Activated CD4-positive, alpha-beta memory T cell treated with anti-CD3 and anti-CD28 coated beads, Interleukin-2, amount 10 ng/mL, durations not matched to agents 7 days and 5 days (primary cell): Measurements from ENCODE around the gene RNFT2. TPM values are rescaled to one million over a fixed set of nuclear protein-coding genes. Genes with fewer than 3 reads are reported as not detected.

Experiments
- CTCF ChIA-PET: fragments of 350-600 bp; sonication (Branson Sonifier 250); formaldehyde crosslinking; loops from one replicate; lab custom pipeline; 2021; ENCODE audit warnings: antibody characterized with exemption, inconsistent platforms; lab: Charles Lee
- POLR2A ChIA-PET: fragments of 350-600 bp; sonication (Branson Sonifier 250); formaldehyde crosslinking; loops from one replicate; lab custom pipeline; 2021; ENCODE audit warnings: antibody characterized with exemption; lab: Charles Lee
- DNase-seq: peaks from one replicate; pipeline ENCODE4 v3.0.0-alpha.2; 2020
- H3K27ac Mint-ChIP-seq: one replicate; pipeline ENCODE4 v1.8.0; 2021; ENCODE audit warnings: mild to moderate bottlenecking, mixed read lengths
- H3K27me3 Mint-ChIP-seq: one replicate; pipeline ENCODE4 v1.8.0; 2021; ENCODE audit warnings: mixed read lengths
- H3K36me3 Mint-ChIP-seq: one replicate; pipeline ENCODE4 v1.8.0; 2021; ENCODE audit warnings: low read depth, mixed read lengths
- H3K4me1 Mint-ChIP-seq: one replicate; pipeline ENCODE4 v1.8.0; 2021; ENCODE audit warnings: mixed read lengths
- H3K4me3 Mint-ChIP-seq: one replicate; pipeline ENCODE4 v1.8.0; 2021; ENCODE audit warnings: mild to moderate bottlenecking, mixed read lengths
- H3K9me3 Mint-ChIP-seq: one replicate; pipeline ENCODE4 v1.8.0; 2021; ENCODE audit warnings: mixed read lengths
- total RNA-seq, 2 experiments: library from RNA; stranded (reverse); gene quantifications; one replicate each; pipeline ENCODE4 v1.2.3, GENCODE V29; 2021

Gene RNFT2
- total RNA-seq, 2 experiments from 2014 or later: 9.0 to 9.8 TPM

DNA sequence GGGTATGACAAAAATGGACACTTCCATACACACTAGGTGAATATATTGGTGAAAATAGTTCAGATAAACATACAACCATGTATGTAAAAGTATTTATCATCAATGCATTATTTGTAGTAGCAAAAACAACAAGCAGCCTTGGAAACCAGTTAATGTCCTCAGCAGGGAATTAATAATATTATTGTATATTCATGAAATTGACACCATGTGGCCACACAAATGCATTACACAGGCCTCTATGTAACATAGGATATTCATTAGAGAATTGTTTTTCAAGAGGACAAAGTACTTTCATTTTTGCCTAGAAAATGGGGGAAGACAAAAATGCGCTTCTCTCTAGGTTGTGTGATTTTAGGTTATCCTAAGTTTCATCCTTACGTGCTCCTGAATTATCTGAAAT, 24.6 kb upstream of the RNFT2 start:
- no peak overlapping the region for H3K27ac Mint-ChIP-seq
- H3K4me1 Mint-ChIP-seq: peaks cover 9% of the 10 kb centered on the region
- DNase-seq: no peak
- POLR2A ChIA-PET: no interaction called here
- no peak overlapping the region for H3K4me3 Mint-ChIP-seq
- H3K36me3 Mint-ChIP-seq: peaks cover 16% of the 10 kb centered on the region
- peaks cover 13% of the 10 kb centered on the region for H3K27me3 Mint-ChIP-seq
- H3K9me3 Mint-ChIP-seq: no peaks in the 10 kb centered on the region
- CTCF ChIA-PET: interaction anchor here (0.6 kb wide), 1 partner anchor 29 kb away, joined by 5 read pairs; no protein-coding TSS in a partner anchor

DNA sequence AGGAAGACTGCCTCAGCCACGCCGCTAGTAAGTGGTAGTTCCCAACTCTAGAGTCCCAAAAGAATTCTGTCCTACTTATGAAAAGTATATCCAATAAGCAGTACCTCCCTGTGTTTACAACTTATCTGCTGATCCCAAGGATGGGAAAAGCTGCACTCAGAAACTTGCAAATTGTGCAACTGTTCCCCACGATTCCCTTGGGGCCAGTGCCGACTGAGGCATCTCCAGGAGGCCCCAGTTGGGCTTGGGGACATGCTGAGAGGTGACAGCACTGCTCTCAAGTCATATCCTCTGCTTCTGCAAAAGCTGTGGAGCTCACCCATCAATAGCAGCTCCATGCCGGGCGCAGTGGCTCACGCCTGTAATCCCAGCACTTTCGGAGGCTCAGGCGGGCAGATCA, 23.9 kb upstream of the RNFT2 start:
- peaks cover 6% of the 10 kb centered on the region for H3K27me3 Mint-ChIP-seq
- no peak overlapping the region for H3K4me3 Mint-ChIP-seq
- peaks cover 7% of the 10 kb centered on the region for H3K4me1 Mint-ChIP-seq
- CTCF ChIA-PET: interaction anchor here (0.6 to 1.7 kb wide), 3 partner anchors 11 to 467 kb away, joined by 3 to 5 read pairs (median 5); no protein-coding TSS in a partner anchor
- H3K9me3 Mint-ChIP-seq: no peaks in the 10 kb centered on the region
- DNase-seq: no peak
- H3K27ac Mint-ChIP-seq: no peak overlapping the region
- peaks cover 21% of the 10 kb centered on the region for H3K36me3 Mint-ChIP-seq
- POLR2A ChIA-PET: no interaction called here

DNA sequence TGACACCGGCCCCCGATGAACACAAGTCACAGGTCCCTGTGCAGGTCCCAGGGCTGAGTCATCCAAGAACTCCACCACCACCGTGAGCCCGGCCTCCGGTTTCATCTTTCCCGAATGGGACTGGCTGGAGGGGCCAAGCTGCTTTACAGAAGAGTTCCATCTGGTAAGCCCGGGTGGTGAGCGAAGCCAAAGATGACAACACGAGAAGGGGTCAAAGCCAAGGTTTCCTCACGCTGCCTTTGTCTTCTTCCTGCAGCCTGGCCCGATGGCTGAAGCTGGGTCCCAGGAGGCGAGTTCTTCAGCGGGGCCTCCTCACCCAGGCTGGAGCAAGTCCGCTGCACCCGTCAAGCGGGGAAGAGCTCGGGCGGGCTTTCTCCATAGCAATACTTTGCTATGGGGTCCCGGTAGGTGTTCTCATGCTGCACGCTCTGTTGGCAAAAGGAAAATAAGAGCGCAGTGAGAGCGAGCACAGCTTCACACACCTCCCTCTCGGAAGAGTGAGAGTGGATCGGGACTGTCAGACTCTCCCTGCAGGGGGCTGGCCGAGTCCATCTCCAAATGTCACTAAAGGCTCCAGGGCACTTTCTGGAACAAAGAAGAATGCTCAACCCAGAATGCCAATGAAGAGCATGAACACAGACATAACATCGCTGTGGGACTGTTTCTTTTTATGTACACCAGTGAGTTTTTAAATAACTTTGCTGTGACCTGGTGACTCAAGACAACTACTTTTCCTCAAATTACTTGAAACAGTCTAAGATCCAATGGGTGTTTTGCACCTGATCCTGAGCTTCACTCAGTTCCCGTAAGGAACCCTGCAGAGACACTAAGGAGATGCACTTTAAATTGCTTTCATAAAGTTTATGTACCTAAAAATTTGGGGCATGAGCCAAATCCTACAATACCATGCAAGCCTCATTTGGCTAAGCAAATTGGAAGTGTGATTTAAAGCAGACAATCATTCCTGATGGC, 20.4 kb upstream of the RNFT2 start:
- POLR2A ChIA-PET: no interaction called here
- Mint-ChIP-seq H3K4me3 (no peak overlapping the region), H3K36me3 (peaks cover 46% of the 10 kb centered on the region), H3K4me1 (peaks cover 12% of the 10 kb centered on the region), H3K27ac (no peak overlapping the region), H3K27me3 (no peaks in the 10 kb centered on the region), H3K9me3 (no peaks in the 10 kb centered on the region)
- CTCF ChIA-PET: interaction anchor here (2.0 kb wide), 1 partner anchor 8 kb away, joined by 12 read pairs; no protein-coding TSS in a partner anchor
- no peak for DNase-seq

DNA sequence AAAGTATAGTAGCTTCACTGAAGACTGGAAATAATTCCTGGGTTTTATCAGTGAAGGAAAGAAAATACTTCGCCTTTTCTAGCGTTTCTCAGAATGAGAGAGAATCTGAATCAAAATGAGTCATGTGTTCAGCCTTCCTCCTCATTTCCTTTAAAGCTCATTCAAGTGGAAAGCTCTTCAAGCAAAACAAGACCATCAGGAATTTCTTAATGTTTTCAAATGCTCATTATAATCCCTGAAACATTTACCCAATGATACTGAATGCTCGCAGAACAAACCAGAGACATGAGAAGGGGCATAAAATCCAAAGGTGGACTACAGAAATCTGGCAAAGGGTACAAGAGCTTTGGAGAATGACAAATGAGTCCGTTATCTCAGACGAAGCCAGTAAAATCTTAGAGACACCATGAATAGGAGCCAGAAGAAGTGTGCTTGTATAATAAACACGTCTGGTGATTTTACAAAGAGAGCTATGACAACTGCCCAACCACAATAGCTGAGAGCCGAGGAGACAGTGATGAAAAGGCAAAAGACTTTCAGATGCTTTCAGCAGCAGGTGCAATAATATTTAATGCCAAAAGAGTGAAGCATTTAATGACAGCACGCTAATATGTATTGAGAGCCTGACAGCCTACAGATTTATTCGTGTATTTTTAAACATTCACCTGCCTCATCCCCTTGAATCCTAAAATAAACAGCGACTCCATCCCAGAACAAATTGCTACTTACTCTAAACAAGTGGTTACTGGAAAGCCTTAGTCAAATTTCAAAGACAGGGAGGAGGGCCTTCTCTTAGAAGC, 19.3 kb upstream of the RNFT2 start:
- POLR2A ChIA-PET: interaction anchor here (0.7 kb wide), 1 partner anchor 9 kb away, joined by 3 read pairs; no protein-coding TSS in a partner anchor
- Mint-ChIP-seq H3K36me3 (peaks cover 48% of the 10 kb centered on the region), H3K9me3 (no peaks in the 10 kb centered on the region)

DNA sequence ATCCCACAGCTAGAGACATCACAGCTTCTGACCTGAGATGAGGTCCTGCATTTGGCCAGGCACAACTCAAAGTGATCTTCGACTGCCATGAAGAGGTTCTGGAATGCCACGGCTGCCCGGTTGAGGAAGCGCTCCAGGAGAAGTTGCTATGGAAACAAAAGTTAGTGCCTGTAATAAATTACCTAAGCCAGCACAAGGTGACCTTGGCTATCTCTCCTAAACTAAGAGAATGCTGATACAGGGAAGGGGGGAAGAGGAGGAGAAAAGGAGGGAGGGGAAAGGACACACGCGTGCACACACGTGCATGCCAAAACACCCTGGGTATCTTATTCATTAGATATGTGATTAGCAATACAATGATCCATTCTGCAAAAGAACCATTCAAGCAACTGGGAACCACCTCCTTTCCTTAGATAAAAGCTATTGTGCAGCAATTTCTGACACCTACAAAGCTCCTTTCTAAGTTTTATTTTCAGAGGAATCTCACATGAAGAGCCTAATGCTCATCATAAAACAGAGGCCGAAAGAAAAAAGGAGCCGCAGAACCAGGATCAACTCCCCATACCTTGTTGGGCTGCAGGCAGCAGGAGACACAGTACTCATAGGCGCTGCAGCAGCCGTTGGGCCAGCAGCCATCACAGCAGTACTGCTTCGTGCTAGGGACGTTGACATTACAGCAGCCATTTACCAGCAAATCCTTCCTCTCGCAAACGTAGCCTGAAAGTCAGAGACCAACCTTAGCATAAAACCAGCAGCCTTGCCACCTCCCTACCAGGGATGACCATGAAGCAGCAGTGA, 18.2 kb upstream of the RNFT2 start:
- DNase-seq: no peak
- Mint-ChIP-seq H3K4me3 (no peak overlapping the region), H3K27ac (no peak overlapping the region), H3K9me3 (no peaks in the 10 kb centered on the region), H3K36me3 (peaks cover 48% of the 10 kb centered on the region), H3K4me1 (peaks cover 16% of the 10 kb centered on the region), H3K27me3 (no peaks in the 10 kb centered on the region)
- CTCF ChIA-PET: interaction anchor here (2.0 kb wide), 1 partner anchor 11 kb away, joined by 12 read pairs; no protein-coding TSS in a partner anchor
- POLR2A ChIA-PET: interaction anchor here (0.7 kb wide), 1 partner anchor 8 kb away, joined by 3 read pairs; no protein-coding TSS in a partner anchor

More for the DNA sequence above, 19.3 kb upstream of the RNFT2 start:
- CTCF ChIA-PET: interaction anchor here (0.7 to 2.0 kb wide), 2 partner anchors 10 to 444 kb away, joined by 3 to 12 read pairs; no protein-coding TSS in a partner anchor
- no peak for DNase-seq
- H3K27ac Mint-ChIP-seq: no peak overlapping the region
- H3K4me3 Mint-ChIP-seq: no peak overlapping the region
- H3K4me1 Mint-ChIP-seq: peaks cover 16% of the 10 kb centered on the region
- no peaks in the 10 kb centered on the region for H3K27me3 Mint-ChIP-seq

DNA sequence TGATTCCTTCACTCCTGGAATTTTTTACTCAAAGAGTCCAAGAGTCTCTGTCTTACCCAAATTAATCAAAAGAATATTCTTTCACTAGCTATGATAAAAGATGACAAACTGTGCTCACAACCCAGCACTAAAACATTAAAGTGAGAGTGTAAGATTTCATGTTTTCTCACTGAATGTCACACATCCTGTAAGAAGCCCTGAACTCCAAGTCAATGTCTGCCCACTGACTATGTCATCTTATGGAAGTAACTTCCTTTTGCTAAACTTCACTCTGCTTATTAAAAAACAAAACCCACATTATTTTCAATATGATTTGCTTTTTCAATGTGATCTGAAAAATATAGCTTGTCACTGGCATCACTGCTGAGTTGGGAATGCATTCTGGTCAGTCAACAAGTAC, 15.9 kb upstream of the RNFT2 start:
- no peak overlapping the region for H3K27ac Mint-ChIP-seq
- H3K36me3 Mint-ChIP-seq: peaks cover 32% of the 10 kb centered on the region
- ChIA-PET POLR2A (interaction anchor here (1.2 kb wide), 1 partner anchor 15 kb away, joined by 3 read pairs; no protein-coding TSS in a partner anchor), CTCF (interaction anchor here (2.0 kb wide), 1 partner anchor 13 kb away, joined by 15 read pairs; no protein-coding TSS in a partner anchor)
- no peaks in the 10 kb centered on the region for H3K9me3 Mint-ChIP-seq
- H3K4me3 Mint-ChIP-seq: no peak overlapping the region
- peaks cover 16% of the 10 kb centered on the region for H3K4me1 Mint-ChIP-seq
- no peaks in the 10 kb centered on the region for H3K27me3 Mint-ChIP-seq
- DNase-seq: no peak

DNA sequence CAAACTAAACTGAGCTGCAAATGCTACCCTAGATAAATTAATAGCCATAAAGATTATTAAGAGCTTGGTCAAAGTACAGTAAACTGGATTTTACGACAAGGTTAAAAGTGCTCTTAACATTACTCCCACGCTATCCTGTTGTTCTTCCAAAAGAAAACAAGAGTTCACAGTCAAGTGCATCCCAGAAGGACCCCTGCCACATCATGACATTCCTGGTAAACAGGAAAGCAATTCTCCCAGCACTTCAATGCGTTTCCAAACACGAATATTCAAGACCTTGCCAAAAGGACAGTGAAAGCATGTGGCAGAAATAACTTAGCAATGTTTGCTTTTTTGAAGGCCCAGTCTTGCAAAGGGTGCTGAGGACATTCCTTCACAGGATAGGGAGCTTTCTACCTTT, 11.4 kb upstream of the RNFT2 start:
- Mint-ChIP-seq H3K27me3 (no peaks in the 10 kb centered on the region), H3K9me3 (no peaks in the 10 kb centered on the region), H3K4me3 (no peak overlapping the region), H3K36me3 (peaks cover 19% of the 10 kb centered on the region), H3K27ac (no peak overlapping the region), H3K4me1 (peaks cover 10% of the 10 kb centered on the region)
- CTCF ChIA-PET: interaction anchor here (0.6 to 1.2 kb wide), 2 partner anchors 15 to 18 kb away, joined by 3 to 5 read pairs; no protein-coding TSS in a partner anchor
- DNase-seq: no peak
- POLR2A ChIA-PET: no interaction called here

DNA sequence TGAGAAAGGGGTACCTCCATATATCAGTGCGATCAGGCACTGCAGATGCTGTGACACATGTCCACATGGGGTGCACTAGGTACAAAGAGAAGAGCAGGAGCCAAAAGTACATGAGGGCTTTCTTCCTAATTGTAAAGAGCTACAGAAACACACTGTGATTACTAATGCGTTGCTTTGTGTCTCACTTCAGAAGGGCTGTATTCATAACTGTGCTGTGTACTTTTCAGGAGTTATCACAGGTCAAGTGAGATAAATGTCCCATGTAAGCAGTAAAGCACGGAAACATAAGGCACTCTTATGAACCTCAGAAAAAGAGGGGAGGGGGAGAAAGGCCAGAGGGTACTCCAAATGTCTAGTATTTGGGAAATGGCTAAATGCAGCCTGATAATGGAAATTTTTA, 10.9 kb upstream of the RNFT2 start:
- H3K4me3 Mint-ChIP-seq: no peak overlapping the region
- H3K4me1 Mint-ChIP-seq: peaks cover 9% of the 10 kb centered on the region
- ChIA-PET POLR2A (interaction anchor here (0.9 kb wide), 1 partner anchor 8 kb away, joined by 3 read pairs; no protein-coding TSS in a partner anchor), CTCF (no interaction called here)
- DNase-seq: no peak
- no peak overlapping the region for H3K27ac Mint-ChIP-seq
- no peaks in the 10 kb centered on the region for H3K9me3 Mint-ChIP-seq
- H3K27me3 Mint-ChIP-seq: no peaks in the 10 kb centered on the region
- H3K36me3 Mint-ChIP-seq: peaks cover 13% of the 10 kb centered on the region

DNA sequence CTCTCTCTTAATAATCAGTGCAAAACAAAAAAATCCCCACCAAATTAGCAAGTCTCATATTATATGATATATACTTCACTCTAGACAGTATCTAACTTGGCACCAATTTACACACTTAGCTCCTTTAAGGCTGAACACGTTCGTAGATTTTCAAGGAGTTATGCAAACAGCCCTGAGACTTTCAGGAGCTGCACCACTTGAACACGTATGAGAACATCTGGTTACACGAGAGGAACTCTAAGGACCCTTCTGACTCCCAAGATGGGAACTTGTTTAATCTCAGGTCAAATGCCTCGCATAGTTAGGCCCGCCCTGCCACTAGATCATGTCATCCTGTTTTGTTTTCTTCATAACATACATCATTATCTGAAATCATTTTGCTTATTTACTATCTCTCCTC, 10.2 kb upstream of the RNFT2 start:
- no peak overlapping the region for H3K4me3 Mint-ChIP-seq
- POLR2A ChIA-PET: interaction anchor here (0.9 kb wide), 1 partner anchor 9 kb away, joined by 3 read pairs; no protein-coding TSS in a partner anchor
- peaks cover 4% of the 10 kb centered on the region for H3K4me1 Mint-ChIP-seq
- peaks cover 10% of the 10 kb centered on the region for H3K36me3 Mint-ChIP-seq
- no peaks in the 10 kb centered on the region for H3K9me3 Mint-ChIP-seq
- DNase-seq: no peak
- H3K27ac Mint-ChIP-seq: no peak overlapping the region
- CTCF ChIA-PET: no interaction called here
- H3K27me3 Mint-ChIP-seq: no peaks in the 10 kb centered on the region

DNA sequence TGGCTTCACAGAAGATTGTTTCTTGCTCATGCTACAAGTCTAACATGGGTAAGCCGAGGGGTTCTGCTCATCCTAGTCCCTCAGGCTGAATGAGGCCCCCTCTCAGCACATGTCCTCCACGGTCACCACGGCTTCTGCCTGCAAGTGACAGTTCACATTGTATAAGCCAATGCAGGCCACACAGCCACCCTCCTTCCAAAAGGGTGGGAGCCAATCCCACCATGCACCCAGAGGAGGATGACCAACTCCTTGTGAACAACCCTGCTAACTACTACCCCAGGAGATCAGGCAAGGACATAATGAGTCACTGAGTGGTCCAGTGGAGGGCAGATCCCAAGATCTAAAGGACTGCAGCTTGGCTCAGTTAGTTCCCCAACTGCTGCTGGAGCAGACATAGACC, 6.3 kb upstream of the RNFT2 start:
- POLR2A ChIA-PET: no interaction called here
- CTCF ChIA-PET: no interaction called here
- Mint-ChIP-seq H3K4me3 (no peak overlapping the region), H3K36me3 (peaks cover 24% of the 10 kb centered on the region), H3K9me3 (no peaks in the 10 kb centered on the region), H3K4me1 (peaks cover 23% of the 10 kb centered on the region), H3K27ac (no peak overlapping the region), H3K27me3 (no peaks in the 10 kb centered on the region)
- no peak for DNase-seq

DNA sequence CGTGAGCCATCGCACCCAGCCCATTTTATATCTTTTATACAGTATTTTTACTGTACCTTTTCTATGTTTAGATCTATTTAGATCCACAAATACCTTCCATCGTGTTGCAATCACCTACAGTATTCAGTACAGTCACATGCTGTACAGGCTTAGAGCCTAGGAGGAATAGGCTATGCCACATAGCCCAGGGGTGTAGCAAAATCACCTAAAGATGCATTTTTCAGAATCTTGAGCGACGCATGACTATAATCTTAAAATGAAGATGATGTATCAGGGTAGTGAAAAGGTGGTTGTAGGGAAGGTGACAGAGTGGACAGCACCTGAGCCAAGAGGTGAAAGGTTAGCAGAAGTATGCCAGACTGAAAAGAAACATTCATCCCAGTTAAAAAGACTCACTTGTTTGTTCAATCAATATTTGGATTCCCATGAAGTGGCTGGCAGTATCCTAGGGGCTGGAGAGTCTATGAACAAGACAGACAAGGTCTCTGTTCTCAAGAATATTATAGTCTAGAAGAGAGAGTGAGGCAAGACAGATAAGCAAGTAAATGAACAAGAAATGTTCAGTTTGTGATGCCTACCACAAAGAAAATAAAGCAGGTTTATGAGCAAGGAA, 3.9 kb upstream of the RNFT2 start:
- DNase-seq: no peak
- ChIA-PET CTCF (no interaction called here), POLR2A (no interaction called here)
- no peak overlapping the region for H3K4me3 Mint-ChIP-seq
- H3K27ac Mint-ChIP-seq: no peak overlapping the region
- peaks cover 37% of the 10 kb centered on the region for H3K4me1 Mint-ChIP-seq
- no peaks in the 10 kb centered on the region for H3K9me3 Mint-ChIP-seq
- H3K27me3 Mint-ChIP-seq: no peaks in the 10 kb centered on the region
- H3K36me3 Mint-ChIP-seq: peaks cover 25% of the 10 kb centered on the region
